Smooth muscle cell of the brain vasculature (primary cell): ENCODE measurements around the gene ZNF552.

Experiments
- DNase-seq: peaks from one replicate; pipeline ENCODE4 v3.0.0-alpha.2; 2012; ENCODE audit warnings: low read depth, low spot score

ZNF552 gene

DNA sequence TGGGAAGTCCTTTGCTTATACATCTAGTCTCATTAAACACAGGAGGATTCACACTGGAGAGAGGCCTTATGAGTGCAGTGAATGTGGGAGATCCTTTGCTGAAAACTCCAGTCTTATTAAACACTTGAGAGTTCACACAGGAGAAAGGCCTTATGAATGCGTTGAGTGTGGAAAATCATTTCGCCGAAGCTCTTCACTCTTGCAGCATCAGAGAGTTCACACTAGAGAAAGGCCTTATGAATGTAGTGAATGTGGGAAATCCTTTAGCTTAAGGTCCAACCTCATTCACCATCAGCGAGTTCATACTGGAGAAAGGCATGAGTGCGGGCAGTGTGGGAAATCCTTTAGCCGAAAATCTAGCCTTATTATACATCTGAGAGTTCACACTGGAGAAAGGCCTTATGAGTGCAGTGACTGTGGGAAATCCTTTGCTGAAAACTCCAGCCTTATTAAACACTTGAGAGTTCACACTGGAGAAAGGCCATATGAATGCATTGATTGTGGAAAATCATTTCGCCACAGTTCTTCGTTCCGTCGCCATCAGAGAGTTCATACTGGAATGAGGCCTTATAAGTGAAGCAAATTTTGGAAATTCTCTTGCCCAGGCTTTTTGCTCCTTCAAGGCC lies 35.4 kb downstream of the ZNF552 start:
- no peak for DNase-seq

- DNase-seq: no peak
Measured at GRCh38 chr19:57778336-57778735, 36.4 kb downstream of the ZNF552 start.

- no peak for DNase-seq
Measured at GRCh38 chr19:57776764-57777296, 37.9 kb downstream of the ZNF552 start.

- DNase-seq: no peak
Measured at GRCh38 chr19:57773488-57773887, 41.2 kb downstream of the ZNF552 start.

DNA sequence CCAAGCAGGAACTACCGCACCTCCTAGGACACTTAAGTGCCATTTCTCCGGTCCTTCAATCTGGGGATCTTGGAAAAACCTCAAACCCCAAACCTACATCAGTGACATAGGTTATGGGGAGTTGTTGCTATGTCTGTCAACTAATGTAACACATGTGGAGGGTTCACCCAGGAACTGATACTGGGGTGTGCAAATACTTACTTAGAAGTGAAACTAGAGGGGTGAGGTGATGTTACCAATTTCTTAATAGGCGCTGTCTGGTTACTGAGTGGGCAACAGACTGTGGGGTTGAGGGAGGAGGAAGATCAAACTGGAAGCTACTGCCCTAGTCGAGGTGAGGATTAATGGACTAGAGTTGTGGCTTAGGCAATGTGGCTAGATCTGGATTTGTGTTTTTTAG lies 43.3 kb downstream of the ZNF552 start:
- no peak for DNase-seq

DNA sequence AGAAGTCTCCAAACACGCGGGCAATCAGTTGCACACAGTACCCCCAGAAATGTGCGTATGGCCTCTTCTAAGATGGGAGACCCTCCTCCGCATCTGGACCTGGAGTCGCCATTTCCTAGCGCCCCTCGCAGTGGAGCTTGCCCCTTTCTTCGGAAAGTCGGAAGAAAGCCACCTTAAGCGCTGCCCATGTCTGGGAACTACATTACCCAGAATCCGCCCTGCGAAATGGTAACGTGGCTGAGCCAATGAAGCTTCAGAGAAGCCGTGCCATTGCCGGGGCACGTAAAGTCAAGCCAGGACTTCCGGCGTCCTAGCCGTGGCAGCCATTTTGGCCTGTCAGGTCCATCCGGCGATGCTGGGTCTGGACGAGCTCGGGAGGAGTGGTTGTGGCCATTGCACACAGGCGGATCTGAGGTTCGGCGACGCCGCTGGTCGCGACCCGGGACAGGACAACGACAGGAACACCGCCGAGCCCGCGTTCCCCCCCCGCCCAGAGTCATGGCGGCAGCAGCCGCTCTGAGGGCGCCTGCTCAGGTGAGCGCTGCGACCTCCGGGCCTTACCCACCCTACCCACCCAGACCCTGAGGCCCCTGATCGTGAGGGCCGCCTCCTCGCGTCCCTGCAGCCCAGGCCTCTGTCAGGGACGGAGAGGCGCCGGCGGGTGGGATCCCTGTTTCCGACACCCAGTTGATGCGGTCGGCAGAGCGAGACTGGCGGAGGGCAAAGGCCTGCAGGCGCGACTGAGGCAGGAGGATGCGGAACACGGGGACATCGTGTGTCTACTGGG lies 45.2 kb downstream of the ZNF552 start, which contains the start of gene ZNF586:
Gene ZNF586 (plus strand): TSS at position 332 of the 787 bp plus-strand sequence. CDS start 167 bp downstream, at position 499.
- DNase-seq: peak; percentile 82

GRCh38 chr19:57759096-57759495 lies 55.6 kb downstream of the ZNF552 start:
- DNase-seq: no peak

DNA sequence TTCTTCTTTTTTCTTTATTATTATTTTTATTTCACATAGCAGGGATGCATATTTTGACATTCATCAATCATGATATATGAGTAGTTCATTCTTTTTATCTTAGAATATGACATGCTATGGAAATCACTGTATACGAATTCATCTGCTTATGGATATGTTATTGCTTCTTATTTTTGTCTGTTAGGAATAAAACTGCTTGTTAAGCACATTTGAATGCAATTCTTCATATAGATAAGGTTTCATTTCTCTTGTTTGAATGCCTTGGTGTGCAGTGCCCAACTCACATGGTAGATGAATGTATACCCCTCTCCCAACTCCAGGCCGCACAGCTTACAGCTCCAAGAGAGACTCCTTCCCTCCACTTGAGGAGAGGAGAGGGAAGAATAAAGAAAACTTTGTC lies 56.8 kb downstream of the ZNF552 start:
- DNase-seq: no peak
